Endothelial cell of umbilical vein (primary cell): ENCODE measurements around the gene LRRC8E. TPM values are rescaled to one million over a fixed set of nuclear protein-coding genes. Genes with fewer than 3 reads are reported as not detected.

Experiments used
- BruUV-seq: library from RNA; stranded (reverse); fragments of 400-500 nt; replicated peaks from 2 replicates; lab custom pipeline; 2021; lab: Mats Ljungman, UMichigan
- CTCF ChIA-PET: fragments of 300-600, 350-600 bp; sonication (Branson Sonifier 250); formaldehyde crosslinking; loops from one replicate; lab custom pipeline; 2021; ENCODE audit warnings: antibody characterized with exemption, inconsistent platforms; lab: Charles Lee
- POLR2A ChIA-PET: fragments of 300-600, 350-600 bp; sonication (Branson Sonifier 250); formaldehyde crosslinking; loops from one replicate; lab custom pipeline; 2021; ENCODE audit warnings: antibody characterized with exemption, inconsistent platforms; lab: Charles Lee
- DNase-seq: peaks from one replicate; pipeline ENCODE4 v3.0.0-alpha.2; 2011; ENCODE audit warnings: low read depth, low spot score
- FAIRE-seq: peaks from 2 replicates; lab custom pipeline; 2011; peaks lifted over from hg19 to GRCh38; lab: Jason Lieb, UNC
- H2AFZ ChIP-seq: 2 replicates; pipeline ENCODE4 v1.6.0; 2012; ENCODE audit warnings: low read depth, low read length, control low read depth, inconsistent platforms
- H3K27ac ChIP-seq: 2 replicates; pipeline ENCODE4 v1.5.1; 2011; ENCODE audit warnings: low read depth, mild to moderate bottlenecking, control low read depth, low read length, moderate library complexity; ENCODE audit not compliant: insufficient read depth
- H3K27me3 ChIP-seq, 2 experiments: 2 replicates each; pipeline versions ENCODE4 v1.6.0 to v1.6.1; 2011; ENCODE audit warnings: low read length in 2 of 2, mixed read lengths in 1 of 2; ENCODE audit not compliant: control insufficient read depth in 2 of 2, insufficient read depth in 2 of 2
- H3K36me3 ChIP-seq, 2 experiments: 2 replicates in 1 of 2; 3 replicates in 1 of 2; pipeline ENCODE4 v1.5.1; 2011; ENCODE audit warnings: low read length in 2 of 2, mild to moderate bottlenecking in 1 of 2, moderate library complexity in 1 of 2; ENCODE audit not compliant: control insufficient read depth in 2 of 2, insufficient read depth in 2 of 2; ENCODE audit errors: extremely low read depth in 1 of 2
- H3K4me1 ChIP-seq: 3 replicates; pipeline ENCODE4 v1.5.1; 2011; ENCODE audit warnings: mild to moderate bottlenecking, low read length; ENCODE audit not compliant: control insufficient read depth, insufficient read depth; ENCODE audit errors: extremely low read depth
- H3K4me2 ChIP-seq: 2 replicates; pipeline ENCODE4 v1.6.1; 2011; ENCODE audit warnings: low read length, control low read depth, mixed read lengths; ENCODE audit not compliant: insufficient read depth
- H3K4me3 ChIP-seq, 3 experiments: fragments of 200-600 bp in 1 of 3; sonication (generic), shearing (Covaris generic) in 1 of 3; replicated peaks in 1 of 3; 2 replicates each; pipeline ENCODE4 v1.5.1; 2011 to 2016; ENCODE audit warnings: control low read depth in 3 of 3, low read length in 3 of 3, mild to moderate bottlenecking in 2 of 3, inconsistent platforms in 1 of 3, low read depth in 1 of 3, moderate library complexity in 1 of 3; ENCODE audit not compliant: insufficient read depth in 1 of 3
- H3K79me2 ChIP-seq: 2 replicates; pipeline ENCODE4 v1.6.0; 2012; ENCODE audit warnings: low read length, inconsistent platforms; ENCODE audit not compliant: control insufficient read depth, insufficient read depth
- H3K9ac ChIP-seq: replicated peaks from 2 replicates; pipeline ENCODE3; 2011; ENCODE audit warnings: low read length, control low read depth; ENCODE audit not compliant: insufficient read depth; ENCODE audit errors: extremely low read depth
- H3K9me1 ChIP-seq: replicated peaks from 3 replicates; pipeline ENCODE4 v1.6.0; 2011; ENCODE audit warnings: mild to moderate bottlenecking, low read length; ENCODE audit not compliant: control insufficient read depth, insufficient read depth; ENCODE audit errors: extremely low read depth
- H3K9me3 ChIP-seq: replicated peaks from 2 replicates; pipeline ENCODE4 v1.5.1; 2012; ENCODE audit warnings: low read length, inconsistent platforms; ENCODE audit not compliant: control insufficient read depth, insufficient read depth
- H4K20me1 ChIP-seq: replicated peaks from 2 replicates; pipeline ENCODE3; 2011; ENCODE audit warnings: mild to moderate bottlenecking, low read length; ENCODE audit not compliant: control insufficient read depth, insufficient read depth; ENCODE audit errors: extremely low read depth
- CTCF ChIP-seq, 2 donors: IDR thresholded peaks; 1 replicate in 1 of 2; 2 replicates in 1 of 2; pipeline ENCODE4 v1.5.1; 2011; ENCODE audit warnings: low read length in 2 of 2, mild to moderate bottlenecking in 2 of 2, moderate library complexity in 2 of 2, control low read depth in 1 of 2, inconsistent platforms in 1 of 2, low read depth in 1 of 2; ENCODE audit not compliant: insufficient read depth in 1 of 2; ENCODE audit errors: extremely low read depth in 1 of 2
- EZH2 ChIP-seq: IDR thresholded peaks from 2 replicates; pipeline ENCODE4 v1.6.1; 2012; ENCODE audit warnings: borderline replicate concordance, low read depth, mild to moderate bottlenecking, moderate library complexity, low read length, inconsistent platforms; ENCODE audit not compliant: severe bottlenecking
- GATA2 ChIP-seq: IDR thresholded peaks from 2 replicates; pipeline ENCODE4 v1.7.0; 2011; ENCODE audit warnings: low read depth, mild to moderate bottlenecking, moderate library complexity, mixed read lengths, low read length; ENCODE audit not compliant: insufficient read length, insufficient read depth
- MYC ChIP-seq: IDR thresholded peaks from one replicate; pipeline ENCODE4 v1.6.1; 2011; ENCODE audit warnings: mild to moderate bottlenecking, low read depth, low read length
- POLR2AphosphoS5 ChIP-seq: IDR thresholded peaks from 2 replicates; pipeline ENCODE4 v1.6.1; 2012; ENCODE audit warnings: low read depth, mild to moderate bottlenecking, control low read depth, low read length, moderate library complexity; ENCODE audit not compliant: insufficient read depth
- dilution Hi-C: fragments of 300-500 bp; cut with MboI; formaldehyde crosslinking; loops from one replicate; pipeline ENCODE4 v1.15.0; 2019; ENCODE audit warnings: low sequenced_read_pairs; ENCODE audit not compliant: extremely low pct_ligation_motif_present
- intact Hi-C: fragments of 100-400 bp; cut with micrococcal nuclease; formaldehyde crosslinking; loops from one replicate; pipeline ENCODE4 v1.10.0; 2022
- polyA plus RNA-seq, 4 experiments: library from polyadenylated mRNA; depleted of rRNA in 3 of 4; stranded (reverse) in 3 of 4; unstranded in 1 of 4; fragments of >200 nt; gene quantifications; 2 replicates each; pipeline versions ENCODE4 v1.2.1 to v1.2.3, GENCODE V29; 2011 to 2012; ENCODE audit warnings: missing spikeins in 1 of 4
- total RNA-seq: library from RNA; stranded (reverse); gene quantifications from 2 replicates; pipeline ENCODE4 v1.2.3, GENCODE V29; 2021

LRRC8E gene
- total and polyA plus RNA-seq, 2 donors (not counting 3 experiments of a cell fraction or from before 2014, with no cell fraction given) = 1.1 to 1.6 TPM

- Histone ChIP-seq H3K27ac (no peak overlapping the region), H3K4me2 (no peak overlapping the region), H3K9me3 (no peaks in the 10 kb centered on the region), H3K9ac (no peak overlapping the region), H3K4me1 (no peaks in the 10 kb centered on the region), H4K20me1 (no peaks in the 10 kb centered on the region), H3K4me3 (peak overlapping the region in 2 of 3 experiments; percentile 3), H3K36me3 (no peaks in the 10 kb centered on the region), H3K27me3 (peaks cover 9 to 19% of the 10 kb centered on the region in 2 experiments), H3K9me1 (no peaks in the 10 kb centered on the region), H2AFZ (peak overlapping the region; percentile 31), H3K79me2 (no peaks in the 10 kb centered on the region)
- DNase-seq = no peak
- ChIA-PET CTCF (interaction anchor here (0.5 to 2.8 kb wide), 9 partner anchors 7 to 293 kb away, joined by 3 to 14 read pairs (median 4); no protein-coding TSS in a partner anchor), POLR2A (interaction anchor here (0.5 kb wide), 1 partner anchor 60 kb away, joined by 3 read pairs; no protein-coding TSS in a partner anchor)
- intact Hi-C loops (no loop called here), dilution Hi-C loops (no loop called here)
- no TSS peak for BruUV-seq
- TF ChIP-seq CTCF (IDR thresholded peaks at IDR 0.05; ENCODE audit: extremely low read depth in 1 of 2, insufficient read depth in 1 of 2, low read depth in 1 of 2, low read length in 2 of 2) = peak in 1 of 2 donors; percentile 9
- peak; percentile 46 for TF ChIP-seq EZH2
- no peak for TF ChIP-seq POLR2AphosphoS5
- no peak for TF ChIP-seq GATA2
- TF ChIP-seq MYC = no peak
- no peak for FAIRE-seq
These were observed 26.5 kb upstream of the LRRC8E start for GRCh38 chr19:7861619-7862412.
